Activated CD4-positive, alpha-beta T cell treated with anti-CD3 and anti-CD28 coated beads for 36 hours (primary cell): ENCODE data around the gene NINJ2. TPM values are rescaled to one million over a fixed set of nuclear protein-coding genes. Genes with fewer than 3 reads are reported as not detected.

Experiments
- ATAC-seq: fragments of 200-7000 bp; cut with Tn5 transposase; one replicate; pipeline ENCODE4 v1.10.0; 2021; ENCODE audit warnings: mild to moderate bottlenecking, moderate library complexity
- CTCF ChIA-PET: fragments of 350-600 bp; sonication (Branson Sonifier 250); formaldehyde crosslinking; loops from one replicate; lab custom pipeline; 2021; ENCODE audit warnings: antibody characterized with exemption; lab: Charles Lee
- POLR2A ChIA-PET: fragments of 350-600 bp; sonication (Branson Sonifier 250); formaldehyde crosslinking; loops from one replicate; lab custom pipeline; 2021; ENCODE audit warnings: antibody characterized with exemption, inconsistent platforms; lab: Charles Lee
- DNase-seq: peaks from one replicate; pipeline ENCODE4 v3.0.0-alpha.2; 2020
- H3K27ac Mint-ChIP-seq: one replicate; pipeline ENCODE4 v1.8.0; 2021; ENCODE audit warnings: mixed read lengths
- H3K27me3 Mint-ChIP-seq: one replicate; pipeline ENCODE4 v1.8.0; 2021; ENCODE audit warnings: mixed read lengths
- H3K36me3 Mint-ChIP-seq: one replicate; pipeline ENCODE4 v1.8.0; 2021; ENCODE audit warnings: low read depth, mixed read lengths
- H3K4me1 Mint-ChIP-seq: one replicate; pipeline ENCODE4 v1.8.0; 2021; ENCODE audit warnings: mixed read lengths
- H3K4me3 Mint-ChIP-seq: one replicate; pipeline ENCODE4 v1.8.0; 2021; ENCODE audit warnings: mild to moderate bottlenecking, moderate library complexity, mixed read lengths
- H3K9me3 Mint-ChIP-seq: one replicate; pipeline ENCODE4 v1.8.0; 2021; ENCODE audit warnings: low read depth, mixed read lengths
- intact Hi-C, 2 experiments: fragments of 100-400 bp; cut with DNase I in 1 of 2; cut with micrococcal nuclease in 1 of 2; formaldehyde crosslinking; loops; one replicate each; pipeline versions ENCODE4 v1.14.2 to v1.15.1; 2022 to 2024; cut with DNase I, micrococcal nuclease
- total RNA-seq, 2 experiments: library from RNA; stranded (reverse); gene quantifications; one replicate each; pipeline ENCODE4 v1.2.3, GENCODE V29; 2021

Gene NINJ2
- total RNA-seq, 2 experiments from 2014 or later = 3.5 to 5.7 TPM

DNA sequence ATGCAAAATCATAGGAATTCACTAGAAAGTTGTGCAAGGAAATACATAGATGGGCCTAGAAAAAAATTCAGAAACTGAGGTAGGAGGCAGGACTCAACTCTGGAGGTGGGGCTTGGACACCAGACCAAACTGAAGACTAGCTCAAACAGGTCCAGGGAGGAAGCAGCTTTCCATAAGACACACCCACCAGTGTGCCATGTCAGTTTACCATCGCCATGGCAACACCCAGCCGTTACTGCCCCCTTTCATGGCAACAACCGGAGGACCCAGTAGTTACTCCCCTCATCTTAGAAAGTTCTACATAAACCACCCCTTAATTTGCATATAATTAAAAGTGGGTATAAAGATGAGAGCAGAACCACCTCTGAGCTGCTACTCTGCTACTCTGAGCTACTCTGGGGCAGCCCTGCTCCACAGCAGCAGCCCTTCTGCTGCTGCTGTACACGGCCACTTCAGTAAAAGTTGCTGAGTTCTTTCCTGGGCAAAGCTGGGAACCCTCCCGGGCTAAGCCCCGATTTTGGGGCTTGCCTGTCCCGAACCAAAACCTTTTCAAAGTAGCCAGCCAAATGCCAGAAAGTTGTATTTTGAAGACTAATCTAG, 30.8 kb upstream of the NINJ2 start:
- intact Hi-C loops = loop anchor here in 1 of 2 experiments (5.0 kb wide), 1 partner anchor 478 kb away; no protein-coding TSS in a partner anchor
- ATAC-seq = no peak
- Mint-ChIP-seq H3K4me3 (no peak overlapping the region), H3K36me3 (peaks cover 11% of the 10 kb centered on the region), H3K27me3 (no peaks in the 10 kb centered on the region), H3K4me1 (peaks cover 13% of the 10 kb centered on the region), H3K9me3 (peaks cover 11% of the 10 kb centered on the region), H3K27ac (no peak overlapping the region)
- ChIA-PET POLR2A (no interaction called here), CTCF (interaction anchor here (0.7 to 0.9 kb wide), 3 partner anchors 20 to 100 kb away, joined by 3 read pairs; partner anchors contain the start of gene NINJ2)
- no peak for DNase-seq

- intact Hi-C loops = loop anchor here in 1 of 2 experiments (5.0 kb wide), 1 partner anchor 480 kb away; no protein-coding TSS in a partner anchor
- Mint-ChIP-seq H3K9me3 (peaks cover 3% of the 10 kb centered on the region), H3K4me3 (no peak overlapping the region), H3K27me3 (no peaks in the 10 kb centered on the region), H3K27ac (no peak overlapping the region), H3K36me3 (peaks cover 2% of the 10 kb centered on the region), H3K4me1 (peaks cover 5% of the 10 kb centered on the region)
- CTCF ChIA-PET = interaction anchor here (0.6 to 1.5 kb wide), 3 partner anchors 15 to 401 kb away, joined by 3 to 4 read pairs (median 4); no protein-coding TSS in a partner anchor
- DNase-seq = no peak
- ATAC-seq = no peak
- POLR2A ChIA-PET = no interaction called here
Observed at GRCh38 chr12:692274-692673, 29.0 kb upstream of the NINJ2 start.

DNA sequence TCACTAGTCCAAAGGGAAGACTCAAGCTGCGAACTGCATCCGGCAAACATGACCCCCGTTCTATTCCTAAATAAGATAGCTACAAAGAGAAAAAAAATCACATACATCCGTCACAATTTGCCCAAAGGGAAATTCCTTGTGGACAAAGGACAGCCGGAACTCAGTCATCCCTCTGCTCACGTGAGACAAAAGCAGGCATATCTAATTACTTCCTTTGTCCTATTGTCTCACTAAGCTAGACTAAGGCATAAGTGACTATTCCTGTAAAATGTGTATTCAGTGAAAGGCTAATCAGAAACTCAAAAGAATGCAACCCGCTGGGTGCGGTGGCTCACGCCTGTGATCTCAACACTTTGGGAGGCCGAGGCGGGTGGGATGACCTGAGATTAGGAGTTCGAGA, 27.2 kb upstream of the NINJ2 start:
- no peak overlapping the region for H3K4me3 Mint-ChIP-seq
- peaks cover 3% of the 10 kb centered on the region for H3K9me3 Mint-ChIP-seq
- H3K4me1 Mint-ChIP-seq = peaks cover 18% of the 10 kb centered on the region
- H3K27ac Mint-ChIP-seq = no peak overlapping the region
- H3K36me3 Mint-ChIP-seq = no peaks in the 10 kb centered on the region
- H3K27me3 Mint-ChIP-seq = no peaks in the 10 kb centered on the region
- ChIA-PET POLR2A (interaction anchor here (0.6 kb wide), 1 partner anchor 49 kb away, joined by 3 read pairs; no protein-coding TSS in a partner anchor), CTCF (interaction anchor here (0.9 kb wide), 1 partner anchor 8 kb away, joined by 3 read pairs; no protein-coding TSS in a partner anchor)
- intact Hi-C loops = loop anchor here in 1 of 2 experiments (5.0 kb wide), 1 partner anchor 482 kb away; no protein-coding TSS in a partner anchor
- no peak for DNase-seq
- no peak for ATAC-seq

- Mint-ChIP-seq H3K9me3 (no peaks in the 10 kb centered on the region), H3K27ac (peak overlapping the region; percentile 75), H3K27me3 (no peaks in the 10 kb centered on the region), H3K4me1 (peaks cover 44% of the 10 kb centered on the region), H3K4me3 (no peak overlapping the region), H3K36me3 (no peaks in the 10 kb centered on the region)
- POLR2A ChIA-PET = interaction anchor here (0.6 to 1.2 kb wide), 9 partner anchors 9 to 753 kb away, joined by 3 to 8 read pairs (median 3); partner anchors contain the start of genes ERC1 and WNK1
- intact Hi-C loops = loop anchor here (1.0 kb wide), 4 partner anchors 11 to 66 kb away; no protein-coding TSS in a partner anchor
- CTCF ChIA-PET = interaction anchor here (0.5 to 1.2 kb wide), 8 partner anchors 10 to 175 kb away, joined by 3 to 8 read pairs (median 4); partner anchors contain the start of gene WNK1
- ATAC-seq (peak; percentile 96), DNase-seq (peak; percentile 89)
Observed at GRCh38 chr12:685388-685787, 22.1 kb upstream of the NINJ2 start.

GRCh38 chr12:684416-684815, 21.2 kb upstream of the NINJ2 start:
- DNase-seq (no peak), ATAC-seq (no peak)
- no peaks in the 10 kb centered on the region for H3K9me3 Mint-ChIP-seq
- CTCF ChIA-PET = no interaction called here
- peak overlapping the region; percentile 49 for H3K27ac Mint-ChIP-seq
- peaks cover 52% of the 10 kb centered on the region for H3K4me1 Mint-ChIP-seq
- POLR2A ChIA-PET = no interaction called here
- H3K27me3 Mint-ChIP-seq = no peaks in the 10 kb centered on the region
- H3K4me3 Mint-ChIP-seq = no peak overlapping the region
- intact Hi-C loops = no loop called here
- no peaks in the 10 kb centered on the region for H3K36me3 Mint-ChIP-seq

DNA sequence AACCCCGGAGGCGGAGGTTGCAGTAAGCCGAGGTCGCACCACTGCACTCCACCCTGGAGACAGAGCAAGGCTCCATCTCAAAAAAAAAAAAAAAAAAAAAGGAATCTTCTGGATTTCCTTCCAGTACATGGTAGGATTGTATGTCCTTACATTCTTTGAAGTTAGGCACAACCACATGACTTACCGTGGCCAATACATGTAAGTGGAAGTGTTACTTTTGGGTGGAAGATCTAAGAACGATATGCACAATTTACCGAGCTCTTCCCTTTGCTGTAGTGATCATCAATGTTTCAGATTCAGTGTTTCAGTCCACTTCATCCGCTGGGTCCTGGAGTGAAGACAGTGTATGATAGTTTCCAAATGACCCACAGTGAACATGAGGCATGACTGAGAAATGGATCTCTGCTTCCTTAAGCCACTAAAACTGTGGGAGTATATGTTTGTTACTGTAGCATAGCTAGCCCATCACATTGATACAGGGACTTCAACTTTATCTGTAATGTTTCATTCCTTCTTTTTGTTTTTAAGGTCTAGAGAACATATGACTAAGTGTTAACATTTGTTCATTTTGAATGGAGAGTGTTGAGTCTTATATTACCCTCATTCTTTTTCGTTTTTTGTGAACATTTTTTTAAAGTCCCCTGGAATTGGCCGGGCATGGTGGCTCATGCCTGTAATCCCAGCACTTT, 18.5 kb upstream of the NINJ2 start:
- Mint-ChIP-seq H3K4me3 (no peak overlapping the region), H3K27ac (no peak overlapping the region), H3K9me3 (no peaks in the 10 kb centered on the region), H3K4me1 (peaks cover 73% of the 10 kb centered on the region), H3K36me3 (no peaks in the 10 kb centered on the region), H3K27me3 (no peaks in the 10 kb centered on the region)
- intact Hi-C loops = no loop called here
- DNase-seq = no peak
- ChIA-PET POLR2A (interaction anchor here (0.6 to 1.3 kb wide), 3 partner anchors 11 to 68 kb away, joined by 3 to 5 read pairs (median 4); no protein-coding TSS in a partner anchor), CTCF (interaction anchor here (0.6 to 1.1 kb wide), 4 partner anchors 9 to 77 kb away, joined by 3 to 5 read pairs (median 3); no protein-coding TSS in a partner anchor)
- ATAC-seq = no peak

- H3K27ac Mint-ChIP-seq = peak overlapping the region; percentile 29
- POLR2A ChIA-PET = no interaction called here
- no peaks in the 10 kb centered on the region for H3K36me3 Mint-ChIP-seq
- no peak for ATAC-seq
- intact Hi-C loops = no loop called here
- H3K4me1 Mint-ChIP-seq = peaks cover 64% of the 10 kb centered on the region
- H3K27me3 Mint-ChIP-seq = no peaks in the 10 kb centered on the region
- peak; percentile 55 for DNase-seq
- no peak overlapping the region for H3K4me3 Mint-ChIP-seq
- no peaks in the 10 kb centered on the region for H3K9me3 Mint-ChIP-seq
- CTCF ChIA-PET = interaction anchor here (0.6 to 1.0 kb wide), 2 partner anchors 11 to 127 kb away, joined by 3 to 4 read pairs; no protein-coding TSS in a partner anchor
Observed at GRCh38 chr12:678747-679712, 15.8 kb upstream of the NINJ2 start.

- H3K4me3 Mint-ChIP-seq = no peak overlapping the region
- no peaks in the 10 kb centered on the region for H3K36me3 Mint-ChIP-seq
- ChIA-PET POLR2A (interaction anchor here (1.0 kb wide), 1 partner anchor 40 kb away, joined by 3 read pairs; no protein-coding TSS in a partner anchor), CTCF (interaction anchor here (1.0 to 1.9 kb wide), 4 partner anchors 10 to 85 kb away, joined by 3 to 5 read pairs (median 4); no protein-coding TSS in a partner anchor)
- no peak for ATAC-seq
- no peak for DNase-seq
- no peaks in the 10 kb centered on the region for H3K9me3 Mint-ChIP-seq
- intact Hi-C loops = loop anchor here (2.0 kb wide), 6 partner anchors 37 to 273 kb away; partner anchors contain the start of gene RAD52 (in 1 of the 2)
- H3K4me1 Mint-ChIP-seq = peaks cover 82% of the 10 kb centered on the region
- peaks cover 2% of the 10 kb centered on the region for H3K27me3 Mint-ChIP-seq
- no peak overlapping the region for H3K27ac Mint-ChIP-seq
Observed at GRCh38 chr12:675562-675961, 12.3 kb upstream of the NINJ2 start.

GRCh38 chr12:674272-674781, 11.1 kb upstream of the NINJ2 start:
- POLR2A ChIA-PET = interaction anchor here (0.6 to 1.7 kb wide), 4 partner anchors 15 to 300 kb away, joined by 3 to 10 read pairs (median 4); partner anchors contain the start of gene WNK1
- H3K4me1 Mint-ChIP-seq = peaks cover 82% of the 10 kb centered on the region
- CTCF ChIA-PET = interaction anchor here (0.8 to 3.3 kb wide), 7 partner anchors 11 to 142 kb away, joined by 3 to 19 read pairs (median 3); no protein-coding TSS in a partner anchor

GRCh38 chr12:673849-674248, 10.6 kb upstream of the NINJ2 start:
- Mint-ChIP-seq H3K4me1 (peaks cover 82% of the 10 kb centered on the region), H3K9me3 (no peaks in the 10 kb centered on the region), H3K4me3 (peak overlapping the region; percentile 59), H3K27ac (peak overlapping the region; percentile 92), H3K36me3 (no peaks in the 10 kb centered on the region), H3K27me3 (peaks cover 2% of the 10 kb centered on the region)
- DNase-seq = no peak
- intact Hi-C loops = loop anchor here (1.0 to 5.0 kb wide), 13 partner anchors 11 to 275 kb away; partner anchors contain the start of gene RAD52 (in 1 of the 2)
- no peak for ATAC-seq
- ChIA-PET POLR2A (interaction anchor here (0.6 to 1.7 kb wide), 3 partner anchors 37 to 78 kb away, joined by 3 to 10 read pairs (median 5); partner anchors contain the start of gene WNK1), CTCF (interaction anchor here (0.8 to 3.3 kb wide), 7 partner anchors 21 to 142 kb away, joined by 3 to 19 read pairs (median 3); no protein-coding TSS in a partner anchor)

More at GRCh38 chr12:674272-674781, 11.1 kb upstream of the NINJ2 start:
- no peaks in the 10 kb centered on the region for H3K36me3 Mint-ChIP-seq
- peak; percentile 95 for ATAC-seq
- peak; percentile 90 for DNase-seq
- peaks cover 2% of the 10 kb centered on the region for H3K27me3 Mint-ChIP-seq
- intact Hi-C loops = loop anchor here (1.0 to 5.0 kb wide), 13 partner anchors 11 to 274 kb away; partner anchors contain the start of gene RAD52 (in 1 of the 2)
- no peaks in the 10 kb centered on the region for H3K9me3 Mint-ChIP-seq
- peak overlapping the region; percentile 59 for H3K4me3 Mint-ChIP-seq
- H3K27ac Mint-ChIP-seq = peak overlapping the region; percentile 92
